Fibroblast of peridontal ligament (primary cell): ENCODE results near the gene BLNK.

Experiments used
- DNase-seq: peaks from one replicate; pipeline ENCODE4 v3.0.0-alpha.2; 2010; ENCODE audit errors: extremely low read depth

Gene BLNK

DNA sequence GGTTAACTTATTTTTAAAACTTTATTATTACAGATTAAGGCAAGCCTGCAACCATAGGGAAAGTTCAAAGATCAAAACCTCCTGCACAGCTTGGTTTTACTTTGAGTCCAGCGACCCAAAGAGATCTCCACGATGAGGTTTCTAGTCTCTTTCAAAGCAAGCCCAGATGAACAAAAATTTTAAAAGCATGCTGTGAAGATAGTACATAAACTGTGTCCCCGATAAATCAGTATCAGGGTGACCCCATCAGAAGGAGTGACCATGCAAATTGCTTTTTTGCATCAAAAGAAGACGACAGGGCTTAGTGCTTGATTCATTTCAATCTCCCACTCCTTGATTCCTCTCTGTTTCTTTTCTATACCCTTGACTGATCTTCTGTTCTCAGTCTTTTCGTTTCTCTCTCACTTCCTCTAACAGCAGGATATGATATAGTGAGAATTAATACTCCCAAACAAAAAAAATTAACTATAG lies 16.8 kb upstream of the BLNK start:
- no peak for DNase-seq

- no peak for DNase-seq
Measured at GRCh38 chr10:96287392-96288105, 16.2 kb upstream of the BLNK start.

DNA sequence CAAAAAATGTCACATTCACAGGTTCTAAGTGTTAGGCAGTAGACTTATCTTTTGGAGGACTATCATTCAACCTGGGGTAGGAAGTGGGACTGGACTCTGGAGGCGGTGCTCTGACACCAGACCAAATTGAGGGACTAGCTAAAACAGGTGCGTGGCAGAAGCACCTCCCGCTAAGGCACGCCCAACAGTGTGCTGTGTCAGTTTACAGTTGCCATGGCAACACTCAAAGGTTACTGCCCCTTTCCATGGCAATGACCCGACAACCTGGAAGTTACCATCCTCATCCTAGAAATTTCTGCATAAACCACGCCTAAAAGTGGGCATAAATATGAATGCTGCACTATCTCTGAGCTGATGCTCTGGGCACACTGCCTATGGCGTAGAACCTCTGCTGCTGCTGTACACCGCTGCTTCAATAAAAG lies 14.0 kb upstream of the BLNK start:
- DNase-seq = no peak

GRCh38 chr10:96283756-96284155 lies 12.4 kb upstream of the BLNK start:
- no peak for DNase-seq

DNA sequence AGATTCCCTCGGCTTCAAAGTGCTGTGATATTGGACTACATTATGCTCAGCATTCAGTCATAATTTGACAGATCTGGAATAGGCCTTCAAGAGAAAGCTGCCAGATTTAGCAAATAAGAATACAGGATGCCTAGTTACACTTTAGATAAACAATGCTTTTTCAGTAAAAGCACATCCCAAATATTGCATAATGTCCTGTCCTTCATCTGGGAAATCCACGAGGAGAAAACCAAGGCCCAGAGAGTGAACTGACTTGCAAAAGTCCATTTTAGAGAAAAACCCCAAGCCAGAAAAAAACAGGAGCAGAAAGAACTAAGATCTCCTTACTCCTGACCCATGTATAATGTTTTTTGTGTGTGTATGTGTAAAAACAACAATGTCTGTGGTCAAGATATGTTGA lies 12.0 kb upstream of the BLNK start:
- DNase-seq = no peak

- no peak for DNase-seq
Measured at GRCh38 chr10:96281444-96282029, 10.2 kb upstream of the BLNK start.

DNA sequence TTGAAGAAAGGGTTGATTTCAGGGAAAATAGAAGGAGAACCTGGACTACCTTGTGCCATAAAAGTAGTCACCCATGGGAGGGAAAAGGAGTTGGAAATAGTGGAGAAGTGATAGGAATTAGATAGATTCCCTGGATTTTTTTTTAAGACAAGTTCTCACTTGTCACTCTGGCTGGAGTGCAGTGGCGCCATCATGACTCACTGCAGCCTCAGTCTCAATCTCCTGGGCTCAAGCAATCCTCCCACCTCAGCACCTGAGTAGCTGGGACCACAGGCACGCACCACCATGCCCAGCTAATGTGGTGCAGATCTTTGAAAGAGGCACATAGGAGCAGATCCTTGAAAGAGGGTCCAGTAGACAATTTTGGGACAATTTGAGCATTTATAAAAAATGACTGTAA lies 9.5 kb upstream of the BLNK start:
- DNase-seq = no peak

GRCh38 chr10:96279191-96279641 lies 7.8 kb upstream of the BLNK start:
- no peak for DNase-seq

DNA sequence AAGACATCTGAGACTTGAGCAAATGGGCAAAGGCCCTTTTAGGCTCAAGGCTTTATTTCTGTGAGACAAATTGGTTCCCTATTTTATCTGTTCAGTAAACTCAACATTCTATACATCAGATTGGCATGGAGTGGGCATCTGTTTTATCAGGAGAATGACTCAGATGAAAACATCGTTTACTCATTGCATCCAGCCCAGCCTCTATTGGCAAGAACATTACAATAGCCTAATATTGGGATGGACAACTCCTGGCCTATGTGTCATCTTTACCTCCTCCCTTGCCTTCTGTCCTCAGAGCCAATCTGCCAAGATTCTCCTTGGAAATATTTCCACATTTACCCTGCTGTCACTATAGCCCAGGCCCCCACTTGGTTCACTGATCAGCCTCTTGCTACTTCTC lies 5.5 kb upstream of the BLNK start:
- DNase-seq = no peak

DNA sequence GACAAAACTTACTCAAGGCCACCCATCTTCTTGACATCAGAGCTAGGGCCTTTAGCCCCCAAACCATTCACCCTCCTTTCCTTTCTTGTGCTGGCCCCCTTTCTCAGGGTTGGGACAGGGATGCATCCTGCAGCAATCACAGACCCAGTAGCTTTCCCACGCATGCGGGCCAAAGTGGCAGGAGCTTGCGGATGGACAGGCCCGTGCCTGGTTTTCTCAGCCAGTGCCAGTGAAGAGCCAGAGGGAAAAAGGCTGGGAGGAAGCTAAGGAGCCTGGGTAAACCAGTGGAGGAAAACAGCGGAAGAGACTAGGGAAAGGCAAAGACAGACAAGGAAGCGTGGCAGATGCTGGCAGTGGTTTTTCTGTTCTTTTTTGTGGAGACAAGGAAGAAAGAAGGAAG lies 5.1 kb upstream of the BLNK start:
- DNase-seq = no peak

GRCh38 chr10:96275685-96276418 lies 4.5 kb upstream of the BLNK start:
- DNase-seq = no peak

DNA sequence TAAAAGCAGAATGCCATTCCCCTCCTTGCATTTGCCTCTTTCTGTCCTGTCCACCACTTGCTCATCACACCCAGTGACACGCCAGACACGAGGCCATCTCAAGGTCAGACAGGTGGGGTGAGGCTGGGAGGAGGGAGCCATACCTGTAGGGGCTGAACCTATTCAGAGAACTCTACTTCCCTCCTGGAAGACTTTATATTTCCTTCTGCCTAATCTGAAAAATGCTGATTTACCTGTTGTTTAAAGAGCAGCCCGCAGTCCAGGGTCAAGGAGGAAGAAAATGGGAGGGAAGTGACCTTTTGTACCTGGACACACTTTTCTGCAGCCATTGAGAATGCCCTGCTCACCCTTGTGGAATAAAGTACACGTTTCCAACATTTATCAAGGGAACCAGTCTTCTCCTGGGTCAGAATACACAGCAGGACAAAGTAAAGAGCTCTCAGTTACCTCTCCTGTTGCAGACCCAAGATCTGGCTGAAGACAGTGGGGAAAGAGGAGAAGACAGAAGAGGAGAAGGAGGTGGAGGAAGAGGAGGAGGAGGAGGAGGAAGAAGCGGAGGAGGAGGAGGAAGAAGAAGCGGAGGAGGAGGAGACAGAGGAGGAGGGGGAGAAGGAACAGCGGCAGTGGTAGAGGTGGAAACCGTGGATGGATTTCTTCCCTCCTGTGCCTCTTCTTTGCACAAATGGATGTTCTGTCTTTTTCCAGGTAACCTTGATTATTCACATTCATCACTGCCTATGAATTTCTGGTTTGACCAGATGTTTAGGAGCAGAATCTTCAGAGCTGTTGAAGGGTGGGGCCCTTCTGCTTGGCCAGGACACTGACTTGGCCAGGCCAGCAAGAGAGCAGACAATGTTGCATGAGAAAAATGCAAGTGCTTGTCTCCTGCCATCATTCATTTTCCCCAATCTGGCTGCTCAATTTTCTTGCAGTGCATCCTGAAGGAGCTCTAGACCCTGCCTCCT lies 1.2 kb upstream of the BLNK start:
- DNase-seq = no peak

GRCh38 chr10:96270571-96270970 lies 798 bp downstream of the BLNK start:
- DNase-seq = no peak

DNA sequence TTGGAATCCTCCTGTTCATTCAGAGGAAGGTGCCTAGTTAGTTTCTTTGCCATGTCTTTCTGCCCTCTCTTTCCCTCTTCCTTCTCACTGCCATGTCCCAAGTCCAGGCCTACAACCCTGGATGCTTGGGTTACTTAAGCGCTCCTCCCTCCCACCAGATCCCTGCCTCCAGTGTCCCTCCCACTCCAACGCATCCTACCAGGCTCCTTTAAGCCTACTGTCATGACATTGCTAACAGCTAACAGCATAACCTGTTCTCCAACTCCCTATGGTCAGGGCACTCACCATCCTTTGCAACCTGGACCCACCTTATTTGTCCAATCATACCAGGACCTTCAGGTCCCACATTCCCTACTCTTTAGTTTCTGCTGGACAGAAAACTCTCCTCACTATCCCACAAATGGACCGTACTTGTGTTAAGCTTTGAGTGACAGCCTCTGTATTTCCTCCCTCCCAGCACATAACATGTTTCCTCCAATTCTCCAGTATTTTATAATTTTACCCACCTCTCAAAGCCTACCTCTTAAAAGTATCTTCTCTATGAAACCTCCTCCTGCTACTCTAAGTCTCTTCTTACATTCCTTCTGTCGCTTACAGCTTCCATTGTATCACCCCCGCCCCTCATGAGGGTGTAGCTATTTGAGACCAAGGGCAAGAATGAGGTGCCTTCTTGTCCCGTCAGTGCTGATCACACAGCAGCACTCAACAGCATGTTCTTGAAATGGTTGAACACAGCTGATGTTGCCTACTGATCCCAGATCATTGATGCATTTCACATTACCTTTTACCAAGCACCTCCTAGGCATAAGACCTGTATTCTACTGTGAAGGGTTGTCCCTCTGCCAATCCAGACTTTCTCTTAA lies 1.7 kb downstream of the BLNK start:
- no peak for DNase-seq

DNA sequence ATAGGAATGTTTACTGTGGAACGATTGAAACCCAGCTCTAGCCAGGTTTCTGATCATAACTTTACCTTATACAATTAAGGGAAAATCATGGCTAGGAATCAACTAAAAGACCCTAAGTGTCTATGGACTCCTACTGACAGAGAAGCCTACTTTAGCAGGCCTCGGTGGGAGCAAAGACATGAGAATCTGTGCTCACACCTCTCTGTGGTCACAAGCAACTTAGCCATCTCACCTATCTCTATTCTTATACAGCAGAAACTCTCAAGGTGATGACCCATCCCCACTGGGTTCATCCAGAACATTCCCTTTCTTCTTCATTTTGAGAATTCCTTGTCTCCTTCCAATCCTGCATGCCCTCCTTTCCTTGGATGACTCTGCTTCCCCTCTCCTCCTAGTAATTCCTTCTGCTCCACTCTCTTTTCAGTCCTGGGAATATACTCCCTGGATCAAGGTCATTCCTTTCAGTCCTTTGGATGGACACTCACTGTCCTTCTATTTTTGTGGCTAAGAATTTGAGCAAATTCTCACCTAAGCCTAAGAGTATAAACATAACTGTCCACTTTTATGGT lies 2.9 kb downstream of the BLNK start:
- DNase-seq = no peak

DNA sequence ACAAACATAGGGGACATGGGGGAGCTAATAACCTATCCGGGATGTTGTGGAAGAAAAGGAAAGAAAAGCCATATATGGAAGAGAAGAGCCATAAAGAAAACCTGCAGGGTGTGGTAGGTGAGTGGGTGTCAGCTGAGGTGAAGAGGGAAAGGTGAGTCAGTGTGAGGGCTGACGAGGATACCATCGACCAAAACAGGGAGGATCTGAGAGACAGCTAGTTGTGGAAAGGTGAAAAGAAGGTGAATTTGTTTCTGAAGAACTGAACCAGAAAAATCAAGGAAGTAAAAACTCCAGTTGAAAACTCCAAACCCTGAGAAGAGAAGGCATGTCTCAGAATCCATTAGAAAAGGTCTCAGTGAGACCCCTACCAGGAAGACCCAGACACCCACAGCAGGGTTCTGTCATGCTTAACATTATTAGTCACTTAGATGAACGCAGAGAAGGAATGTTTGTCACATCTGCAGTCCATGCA lies 4.1 kb downstream of the BLNK start:
- DNase-seq = no peak

DNA sequence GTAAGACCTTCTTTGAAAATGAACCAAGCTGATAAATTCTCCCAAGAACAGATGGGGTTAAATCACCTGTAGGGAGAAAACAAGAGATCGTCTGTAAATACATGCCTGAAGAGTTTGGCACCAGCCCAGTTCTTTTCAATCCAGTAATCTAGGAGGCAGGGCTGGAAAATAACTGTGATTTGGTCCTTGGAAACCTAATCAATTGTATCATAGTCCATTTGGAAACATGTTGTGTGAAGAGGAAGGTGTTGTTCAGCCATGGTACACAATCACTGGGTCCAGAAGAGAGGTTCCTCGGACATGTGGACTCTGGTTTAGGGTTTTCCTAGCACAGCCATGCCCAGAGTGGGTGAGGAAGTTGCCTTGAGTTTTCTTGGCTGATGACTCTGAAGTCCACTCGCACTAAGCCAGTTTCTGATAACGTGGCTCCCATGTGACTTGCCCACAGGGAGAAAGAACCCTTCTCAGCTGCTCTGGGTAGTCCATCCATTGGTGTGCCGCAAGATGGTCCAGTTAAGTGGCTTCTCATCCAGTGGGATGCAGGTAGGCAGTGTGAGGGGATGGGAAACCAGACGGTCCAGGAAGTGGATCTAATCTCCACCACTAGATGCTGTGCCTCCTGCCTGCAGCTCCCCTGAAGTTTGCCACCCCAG lies 5.1 kb downstream of the BLNK start:
- no peak for DNase-seq

DNA sequence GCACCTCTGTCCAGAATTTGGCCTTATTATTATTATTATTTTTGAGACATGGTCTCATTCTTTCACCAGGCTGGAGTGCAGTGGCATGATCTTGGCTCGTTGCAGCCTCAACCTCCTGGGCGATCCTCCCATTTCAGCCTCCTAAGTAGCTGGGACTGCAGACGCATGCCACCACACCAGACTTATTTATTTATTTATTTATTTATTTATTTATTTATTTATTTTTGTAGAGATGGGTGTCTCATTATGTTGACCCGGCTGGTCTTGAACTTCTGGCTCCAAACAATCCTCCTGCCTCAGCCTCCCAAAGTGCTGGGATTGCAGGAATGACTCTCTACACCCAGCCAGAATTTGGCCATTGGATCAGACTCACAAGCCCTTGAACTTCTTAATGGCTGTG lies 6.4 kb downstream of the BLNK start:
- DNase-seq = no peak

DNA sequence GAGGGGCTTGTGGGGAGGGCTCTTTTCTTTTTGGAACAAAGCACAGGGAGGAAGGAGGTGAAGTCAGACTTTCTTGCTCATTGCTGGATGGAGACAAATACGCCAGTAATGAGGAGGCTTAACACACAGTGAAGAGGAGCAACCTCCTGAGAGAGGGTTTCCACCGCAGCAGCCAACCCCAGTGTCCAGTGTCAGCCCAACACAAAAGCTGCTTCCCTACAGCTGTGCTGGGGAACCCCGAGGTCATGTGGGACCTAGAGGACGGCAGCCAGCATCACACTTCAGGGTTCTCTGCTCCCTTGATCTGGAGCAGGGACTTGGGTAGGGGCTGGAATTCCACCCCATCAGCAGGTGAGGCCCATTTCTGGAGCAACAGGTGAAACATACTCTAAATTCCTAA lies 7.7 kb downstream of the BLNK start:
- DNase-seq = no peak

DNA sequence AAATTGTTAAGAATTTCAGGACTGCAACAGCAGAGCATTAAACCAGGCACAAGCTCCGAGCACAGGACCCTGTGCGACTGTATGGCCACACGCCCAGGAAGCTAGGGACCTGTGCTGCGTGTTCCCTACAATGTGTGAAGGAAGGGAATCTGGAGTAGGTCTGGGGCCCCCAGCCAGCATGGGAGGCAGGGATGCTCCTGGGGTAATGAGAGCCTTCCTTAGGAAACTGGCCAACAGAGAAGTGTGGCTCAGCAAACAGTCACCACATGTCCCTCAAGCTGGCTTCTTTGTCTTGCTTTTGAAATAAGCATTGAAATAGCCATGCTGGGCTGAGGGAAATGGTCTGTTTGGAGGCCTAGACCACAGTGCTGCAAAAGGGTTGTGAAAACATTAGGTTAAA lies 8.2 kb downstream of the BLNK start:
- DNase-seq = no peak
